H54 (cell line): ENCODE results near the gene PLEKHA7.
"Not testable (repeated sequence)": the region's sequence is repeated elsewhere in the genome, so short reads cannot be mapped to it uniquely, and the experiment has no call there.

Experiments used
- DNase-seq: peaks from one replicate; pipeline ENCODE4 v3.0.0; 2011; ENCODE audit warnings: low spot score, mixed read lengths; ENCODE audit not compliant: insufficient read length
- FAIRE-seq: peaks from 3 replicates; lab custom pipeline; 2011; peaks lifted over from hg19 to GRCh38; lab: Jason Lieb, UNC
- POLR2A ChIP-seq: IDR thresholded peaks from 2 replicates; pipeline ENCODE4 v1.6.1; 2011; ENCODE audit warnings: low read depth, mild to moderate bottlenecking, low read length

PLEKHA7 gene

GRCh38 chr11:16935518-16936302 lies 78.5 kb downstream of the PLEKHA7 start:
- DNase-seq (no peak), FAIRE-seq (peak; percentile 74)

GRCh38 chr11:16933756-16934603 lies 80.2 kb downstream of the PLEKHA7 start:
- FAIRE-seq = no peak
- no peak for TF ChIP-seq POLR2A
- no peak for DNase-seq

More at GRCh38 chr11:16935518-16936302, 78.5 kb downstream of the PLEKHA7 start:
- TF ChIP-seq POLR2A = no peak

- no peak for TF ChIP-seq POLR2A
- DNase-seq (no peak), FAIRE-seq (no peak)
Measured at GRCh38 chr11:16933291-16933690, 80.9 kb downstream of the PLEKHA7 start.

- FAIRE-seq = no peak
- no peak for DNase-seq
- no peak for TF ChIP-seq POLR2A
Measured at GRCh38 chr11:16928044-16928443, 86.2 kb downstream of the PLEKHA7 start.

GRCh38 chr11:16926883-16927626 lies 87.2 kb downstream of the PLEKHA7 start:
- no peak for TF ChIP-seq POLR2A
- no peak for DNase-seq
- no peak for FAIRE-seq

GRCh38 chr11:16925561-16926065 lies 88.6 kb downstream of the PLEKHA7 start:
- DNase-seq = no peak
- TF ChIP-seq POLR2A = no peak
- FAIRE-seq = no peak

GRCh38 chr11:16924826-16925560 lies 89.2 kb downstream of the PLEKHA7 start:
- TF ChIP-seq POLR2A = no peak
- DNase-seq (peak; percentile 84), FAIRE-seq (no peak)

GRCh38 chr11:16924462-16924825 lies 89.8 kb downstream of the PLEKHA7 start:
- FAIRE-seq (no peak), DNase-seq (no peak)

GRCh38 chr11:16923987-16924386 lies 90.2 kb downstream of the PLEKHA7 start:
- FAIRE-seq = no peak
- no peak for TF ChIP-seq POLR2A
- no peak for DNase-seq

More at GRCh38 chr11:16924462-16924825, 89.8 kb downstream of the PLEKHA7 start:
- TF ChIP-seq POLR2A = no peak

- DNase-seq (no peak), FAIRE-seq (no peak)
- TF ChIP-seq POLR2A = no peak
Measured at GRCh38 chr11:16921668-16922067, 92.5 kb downstream of the PLEKHA7 start.

GRCh38 chr11:16921019-16921418 lies 93.2 kb downstream of the PLEKHA7 start:
- DNase-seq (no peak), FAIRE-seq (no peak)
- TF ChIP-seq POLR2A = no peak

GRCh38 chr11:16920559-16920958 lies 93.7 kb downstream of the PLEKHA7 start:
- TF ChIP-seq POLR2A = no peak
- DNase-seq (no peak), FAIRE-seq (no peak)

GRCh38 chr11:16918543-16919182 lies 95.6 kb downstream of the PLEKHA7 start:
- DNase-seq, FAIRE-seq: not testable (repeated sequence)
